UCSD-AML1 (cell line): Measurements from ENCODE around the gene S100A2.

Source experiments
- DNase-seq: peaks from one replicate; lab custom pipeline; 2025; ENCODE audit not compliant: unreplicated experiment; lab: John Stamatoyannopoulos, UW

Gene S100A2

GRCh38 chr1:153565529-153566374 is at the start of gene S100A2:
Gene S100A2, minus strand, starts transcription at chr1:153565844. Its CDS starts 1,967 bp downstream, at chr1:153563877.
- DNase-seq = peak; percentile 56

GRCh38 chr1:153615406-153615805 is 49.8 kb upstream of the S100A2 start:
- DNase-seq = no peak

- no peak for DNase-seq
These were observed 49.3 kb upstream of the S100A2 start for GRCh38 chr1:153614906-153615305.

- no peak for DNase-seq
These were observed 48.7 kb upstream of the S100A2 start for GRCh38 chr1:153614189-153614900.

- no peak for DNase-seq
These were observed 47.8 kb upstream of the S100A2 start for GRCh38 chr1:153613406-153613805.

GRCh38 chr1:153612755-153613331 is 47.2 kb upstream of the S100A2 start, which contains the start of gene S100A16:
Gene S100A16, minus strand, starts transcription at chr1:153613137. Its CDS starts 4,986 bp downstream, at chr1:153608151.
- no peak for DNase-seq

- DNase-seq = no peak
These were observed 46.6 kb upstream of the S100A2 start for GRCh38 chr1:153612111-153612754.

GRCh38 chr1:153611356-153611755 is 45.7 kb upstream of the S100A2 start:
- no peak for DNase-seq

- no peak for DNase-seq
These were observed 45.2 kb upstream of the S100A2 start for GRCh38 chr1:153610811-153611301.

- DNase-seq = peak; percentile 27
These were observed 44.7 kb upstream of the S100A2 start for GRCh38 chr1:153610334-153610733.

- DNase-seq = no peak
These were observed 43.9 kb upstream of the S100A2 start for GRCh38 chr1:153609585-153609907.

GRCh38 chr1:153608742-153609584 is 43.3 kb upstream of the S100A2 start:
- DNase-seq = peak; percentile 73

GRCh38 chr1:153608089-153608682 is 42.5 kb upstream of the S100A2 start:
- no peak for DNase-seq

GRCh38 chr1:153607381-153607780 is 41.7 kb upstream of the S100A2 start:
- no peak for DNase-seq

- no peak for DNase-seq
These were observed 40.5 kb upstream of the S100A2 start for GRCh38 chr1:153606194-153606593.

GRCh38 chr1:153602749-153603148 is 37.1 kb upstream of the S100A2 start:
- no peak for DNase-seq

GRCh38 chr1:153599847-153600246 is 34.2 kb upstream of the S100A2 start:
- no peak for DNase-seq

- peak; percentile 54 for DNase-seq
These were observed 32.9 kb upstream of the S100A2 start for GRCh38 chr1:153598309-153599172.

- DNase-seq = no peak
These were observed 31.6 kb upstream of the S100A2 start for GRCh38 chr1:153597206-153597605.
